Kidney (tissue), 14 donors: Measurements from ENCODE around the gene APP. TPM values are rescaled to one million over a fixed set of nuclear protein-coding genes. Genes with fewer than 3 reads are reported as not detected.

ENCODE experiments used
- DNase-seq, 5 donors: peaks; one replicate each; pipeline ENCODE4 v3.0.0-alpha.2; 2013 to 2020
- FAIRE-seq: peaks from 2 replicates; lab custom pipeline; 2012; peaks lifted over from hg19 to GRCh38; lab: Jason Lieb, UNC
- H3K27ac ChIP-seq, 2 donors: one replicate each; pipeline ENCODE4 v1.7.0; 2013; ENCODE audit warnings: low read depth in 2 of 2, low read length in 2 of 2, inconsistent platforms in 1 of 2
- H3K27me3 ChIP-seq: one replicate; pipeline ENCODE4 v1.7.1; 2013; ENCODE audit warnings: low read length, inconsistent platforms; ENCODE audit not compliant: control insufficient read depth, insufficient read depth
- H3K36me3 ChIP-seq, 3 donors: one replicate each; pipeline versions ENCODE4 v1.7.0 to v1.7.1; 2013; ENCODE audit warnings: low read length in 3 of 3, control low read depth in 1 of 3, inconsistent platforms in 1 of 3; ENCODE audit not compliant: insufficient read depth in 3 of 3, control insufficient read depth in 2 of 3
- H3K4me1 ChIP-seq, 3 donors: one replicate each; pipeline versions ENCODE4 v1.7.0 to v1.7.1; 2013; ENCODE audit warnings: low read length in 3 of 3, inconsistent platforms in 1 of 3, low read depth in 1 of 3; ENCODE audit not compliant: control insufficient read depth in 2 of 3, insufficient read depth in 2 of 3
- H3K4me3 ChIP-seq, 3 donors: one replicate each; pipeline versions ENCODE4 v1.7.0 to v1.8.1; 2013; ENCODE audit warnings: low read length in 3 of 3, control low read depth in 1 of 3, inconsistent platforms in 1 of 3
- H3K9ac ChIP-seq, 3 donors: one replicate each; pipeline versions ENCODE4 v1.7.0 to v1.7.1; 2013; ENCODE audit warnings: low read length in 3 of 3, control low read depth in 1 of 3, inconsistent platforms in 1 of 3
- H3K9me3 ChIP-seq, 3 donors: one replicate each; pipeline versions ENCODE4 v1.7.0 to v1.7.1; 2013; ENCODE audit warnings: low read length in 3 of 3, control low read depth in 1 of 3, inconsistent platforms in 1 of 3; ENCODE audit not compliant: control insufficient read depth in 2 of 3, insufficient read depth in 1 of 3
- CTCF ChIP-seq: IDR thresholded peaks from 3 replicates; pipeline ENCODE4 v1.5.1; 2012; ENCODE audit warnings: mild to moderate bottlenecking, moderate library complexity, borderline replicate concordance; ENCODE audit not compliant: insufficient read depth; ENCODE audit errors: extremely low read depth
- intact Hi-C: fragments of 100-400 bp; cut with DNase I; formaldehyde crosslinking; loops from one replicate; pipeline ENCODE4 v1.11.1; 2022
- polyA plus RNA-seq: library from polyadenylated mRNA; stranded (reverse); fragments of 350-450 nt; fragmentation: Illumina TruSeq; extraction: RNeasy Lipid Tissue Mini Kit (QIAGEN cat#74804); gene quantifications from one replicate; pipeline ENCODE4 v1.2.3, GENCODE V29; 2014; ENCODE audit warnings: low read depth, low replicate concordance; ENCODE audit not compliant: insufficient read depth
- total RNA-seq: library from RNA; stranded (reverse); fragmentation: NEBNext Ultra II Directional; extraction: Animal tissue kit (Norgen Biotek cat#: 25700); gene quantifications from one replicate; pipeline ENCODE4 v1.2.1, GENCODE V29; 2021
- donor health status: control.
- donor health status: control.
- donor health status: control.
- donor health status: control.
- donor health status: control.
- donor health status: DM: yes; HTN: yes; CAD: no.
- donor health status: Normal renal cell carcinoma (clear cell type).

APP gene
- total and polyA plus RNA-seq, 2 donors from 2014 or later: 472 to 1,303 TPM

- Histone ChIP-seq H3K27ac (no peak overlapping the region), H3K4me3 (no peak overlapping the region), H3K27me3 (no peaks in the 10 kb centered on the region), H3K9me3 (no peaks in the 10 kb centered on the region), H3K4me1 (peaks cover 2 to 28% (median 8%) of the 10 kb centered on the region in 3 donors), H3K36me3 (peaks cover 0 to 2% (median 2%) of the 10 kb centered on the region in 3 donors), H3K9ac (no peak overlapping the region)
- intact Hi-C loops: no loop called here
- no peak for FAIRE-seq
- no peak for TF ChIP-seq CTCF
- peak in 2 of 5 donors; percentile 26 to 35 for DNase-seq
Observed at GRCh38 chr21:26112975-26113374, 57.6 kb downstream of the APP start.

GRCh38 chr21:26112127-26112742, 58.3 kb downstream of the APP start:
- Histone ChIP-seq H3K9ac (no peak overlapping the region), H3K36me3 (peaks cover 0 to 2% (median 2%) of the 10 kb centered on the region in 3 donors), H3K27me3 (no peaks in the 10 kb centered on the region), H3K4me3 (no peak overlapping the region), H3K9me3 (no peaks in the 10 kb centered on the region), H3K27ac (no peak overlapping the region), H3K4me1 (peaks cover 2 to 26% (median 8%) of the 10 kb centered on the region in 3 donors)
- intact Hi-C loops: no loop called here
- FAIRE-seq (no peak), DNase-seq (no peak)
- no peak for TF ChIP-seq CTCF

- Histone ChIP-seq H3K27me3 (no peaks in the 10 kb centered on the region), H3K9ac (no peak overlapping the region), H3K9me3 (no peaks in the 10 kb centered on the region), H3K36me3 (peaks cover 0 to 2% (median 2%) of the 10 kb centered on the region in 3 donors), H3K4me1 (peaks cover 2 to 12% (median 4%) of the 10 kb centered on the region in 3 donors), H3K27ac (no peak overlapping the region), H3K4me3 (no peak overlapping the region)
- FAIRE-seq (peak; percentile 59), DNase-seq (no peak)
- intact Hi-C loops: no loop called here
- TF ChIP-seq CTCF: no peak
Observed at GRCh38 chr21:26110715-26111114, 59.9 kb downstream of the APP start.
